RWPE2 (cell line): ENCODE data around the gene SH2D1A.

ENCODE experiments used
- ATAC-seq: fragments of 200-7000 bp; cut with Tn5 transposase; 3 replicates; pipeline ENCODE4 v1.9.1; 2021; ENCODE audit warnings: low read depth
- DNase-seq: peaks from one replicate; pipeline ENCODE4 v3.0.0-alpha.2; 2020; ENCODE audit warnings: low spot score
- H3K27ac ChIP-seq: fragments of 450-650 bp; 2 replicates; pipeline ENCODE4 v1.5.1; 2017; ENCODE audit warnings: mild to moderate bottlenecking; ENCODE audit not compliant: poor library complexity, severe bottlenecking
- H3K27me3 ChIP-seq: fragments of 250-450 bp; sonication (Bioruptor Pico); 2 replicates; pipeline ENCODE4 v1.5.1; 2021; ENCODE audit warnings: mild to moderate bottlenecking, moderate library complexity; ENCODE audit not compliant: insufficient read depth, poor library complexity, severe bottlenecking
- H3K36me3 ChIP-seq: fragments of 250-450 bp; sonication (Bioruptor Pico); 2 replicates; pipeline ENCODE4 v1.5.1; 2020; ENCODE audit warnings: low read depth, mild to moderate bottlenecking, moderate library complexity
- H3K4me1 ChIP-seq: fragments of 250-450 bp; sonication (Bioruptor Pico); 2 replicates; pipeline ENCODE4 v1.5.1; 2021; ENCODE audit warnings: mild to moderate bottlenecking, moderate library complexity; ENCODE audit not compliant: insufficient read depth, poor library complexity, severe bottlenecking
- H3K4me3 ChIP-seq: fragments of 250-450 bp; sonication (Bioruptor Pico); 2 replicates; pipeline ENCODE4 v1.5.1; 2021; ENCODE audit warnings: mild to moderate bottlenecking, moderate library complexity; ENCODE audit not compliant: severe bottlenecking
- H3K9me3 ChIP-seq: fragments of 250-450 bp; sonication (Bioruptor Pico); 2 replicates; pipeline ENCODE4 v1.5.1; 2021; ENCODE audit warnings: mild to moderate bottlenecking, moderate library complexity; ENCODE audit not compliant: severe bottlenecking
- TF ChIP-seq, protein P1 (sequence below): fragments of 450-650 bp; IDR thresholded peaks from one replicate; pipeline ENCODE4 v1.5.1; 2017; ENCODE audit warnings: mild to moderate bottlenecking, moderate library complexity; ENCODE audit not compliant: poor library complexity, severe bottlenecking

Gene SH2D1A

DNA sequence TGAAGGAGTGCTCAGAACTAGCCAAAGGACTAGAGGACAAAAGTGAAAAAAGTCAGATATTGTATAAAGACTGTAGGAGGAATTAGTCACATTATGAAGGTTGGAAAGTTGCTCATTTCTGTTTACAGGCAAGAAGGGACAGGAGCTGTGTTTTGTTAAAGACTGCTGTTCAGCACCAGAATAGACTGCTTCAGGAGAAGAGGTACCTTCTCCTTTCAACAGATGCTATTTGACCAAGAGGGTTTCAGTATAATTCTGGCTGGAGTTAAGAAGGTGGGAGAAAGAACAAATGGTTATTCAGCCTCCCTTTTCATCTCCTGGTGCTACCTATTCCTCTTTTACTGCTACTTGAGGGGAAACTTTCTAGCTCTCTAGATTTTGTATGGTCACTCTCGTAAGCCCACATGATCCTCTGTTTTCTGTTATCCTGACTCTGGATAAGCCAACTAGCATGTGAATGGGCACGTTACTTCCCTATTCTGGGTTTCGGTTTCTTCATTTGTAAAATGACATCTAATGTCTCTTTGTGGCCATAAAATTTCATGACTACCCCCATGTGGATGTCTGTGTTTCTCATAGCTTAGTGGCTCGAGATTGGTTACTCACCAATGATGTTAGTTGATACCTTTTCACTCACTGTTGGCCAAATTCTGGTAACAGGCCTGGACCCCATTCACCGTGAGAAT, 68.9 kb downstream of the SH2D1A start:
- ATAC-seq: no peak
- Histone ChIP-seq H3K27me3 (no peaks in the 10 kb centered on the region), H3K27ac (no peak overlapping the region)

DNA sequence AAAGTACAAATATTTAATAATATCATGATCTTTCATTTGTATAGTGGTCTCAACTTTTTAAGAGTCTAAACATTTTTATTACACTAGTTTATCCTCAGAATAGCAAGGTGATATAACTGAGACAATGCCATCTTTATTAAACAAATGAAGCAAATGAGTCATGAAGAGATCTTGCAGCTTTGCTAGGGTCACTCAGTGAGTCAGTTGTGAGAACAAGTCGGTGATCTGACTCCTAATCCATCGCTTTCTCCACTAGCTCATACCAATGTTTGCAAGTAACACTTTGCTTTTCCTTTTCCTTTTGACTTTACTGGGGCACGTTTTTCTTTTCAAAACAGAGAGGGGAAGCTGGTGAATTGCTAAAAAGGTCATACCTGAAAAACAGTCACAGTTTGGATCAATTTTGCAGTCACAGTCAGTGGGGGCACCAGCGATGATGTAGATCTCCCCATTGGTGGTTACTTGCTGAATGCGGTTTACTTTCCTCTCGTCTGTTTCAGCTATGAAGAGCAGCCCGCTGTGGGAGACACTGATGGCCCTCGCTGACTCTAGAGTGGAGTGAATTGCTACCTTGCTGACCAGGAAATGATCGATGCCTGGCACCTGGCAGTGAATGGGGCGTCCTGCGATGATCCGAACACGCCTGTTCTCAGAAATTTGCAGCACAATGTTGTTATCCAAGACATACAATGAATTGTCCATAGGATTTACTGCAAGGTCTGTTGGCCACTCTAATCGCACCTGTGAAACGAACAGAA, 75.7 kb downstream of the SH2D1A start:
- H3K4me1 ChIP-seq: no peaks in the 10 kb centered on the region
- no peaks in the 10 kb centered on the region for H3K27me3 ChIP-seq
- H3K36me3 ChIP-seq: no peaks in the 10 kb centered on the region
- TF ChIP-seq, protein P1, sequence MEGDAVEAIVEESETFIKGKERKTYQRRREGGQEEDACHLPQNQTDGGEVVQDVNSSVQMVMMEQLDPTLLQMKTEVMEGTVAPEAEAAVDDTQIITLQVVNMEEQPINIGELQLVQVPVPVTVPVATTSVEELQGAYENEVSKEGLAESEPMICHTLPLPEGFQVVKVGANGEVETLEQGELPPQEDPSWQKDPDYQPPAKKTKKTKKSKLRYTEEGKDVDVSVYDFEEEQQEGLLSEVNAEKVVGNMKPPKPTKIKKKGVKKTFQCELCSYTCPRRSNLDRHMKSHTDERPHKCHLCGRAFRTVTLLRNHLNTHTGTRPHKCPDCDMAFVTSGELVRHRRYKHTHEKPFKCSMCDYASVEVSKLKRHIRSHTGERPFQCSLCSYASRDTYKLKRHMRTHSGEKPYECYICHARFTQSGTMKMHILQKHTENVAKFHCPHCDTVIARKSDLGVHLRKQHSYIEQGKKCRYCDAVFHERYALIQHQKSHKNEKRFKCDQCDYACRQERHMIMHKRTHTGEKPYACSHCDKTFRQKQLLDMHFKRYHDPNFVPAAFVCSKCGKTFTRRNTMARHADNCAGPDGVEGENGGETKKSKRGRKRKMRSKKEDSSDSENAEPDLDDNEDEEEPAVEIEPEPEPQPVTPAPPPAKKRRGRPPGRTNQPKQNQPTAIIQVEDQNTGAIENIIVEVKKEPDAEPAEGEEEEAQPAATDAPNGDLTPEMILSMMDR: no peak
- DNase-seq: no peak
- H3K4me3 ChIP-seq: no peak overlapping the region
- no peaks in the 10 kb centered on the region for H3K9me3 ChIP-seq
- ATAC-seq: peak; percentile 66; the same call in 2 of the 3 replicates
- no peak overlapping the region for H3K27ac ChIP-seq

More for the DNA sequence above, 68.9 kb downstream of the SH2D1A start:
- Histone ChIP-seq H3K4me1 (no peaks in the 10 kb centered on the region), H3K36me3 (no peaks in the 10 kb centered on the region), H3K4me3 (no peak overlapping the region), H3K9me3 (no peaks in the 10 kb centered on the region)
- no peak for DNase-seq
- TF ChIP-seq, protein P1: no peak
